OCI-LY7 (cell line): Measurements from ENCODE around the gene TOLLIP. TPM values are rescaled to one million over a fixed set of nuclear protein-coding genes. Genes with fewer than 3 reads are reported as not detected.

Experiments
- BruUV-seq: library from RNA; stranded (reverse); fragments of 400-500 nt; replicated peaks from 2 replicates; lab custom pipeline; 2021; lab: Mats Ljungman, UMichigan
- CTCF ChIA-PET: fragments of 300-600 bp; sonication (Branson Sonifier 250); formaldehyde crosslinking; loops from one replicate; lab custom pipeline; 2022; ENCODE audit warnings: antibody characterized with exemption; ENCODE audit not compliant: unreplicated experiment; lab: Charles Lee
- POLR2A ChIA-PET: fragments of 300-600 bp; sonication (Branson Sonifier 250); formaldehyde crosslinking; loops from one replicate; lab custom pipeline; 2022; ENCODE audit warnings: antibody characterized with exemption; lab: Charles Lee
- DNase-seq: peaks from one replicate; pipeline ENCODE4 v3.0.0-alpha.2; 2015; ENCODE audit warnings: low spot score
- H2AFZ ChIP-seq: fragments of 200-600 bp; sonication (generic), shearing (Covaris generic); 2 replicates; pipeline ENCODE4 v1.6.1; 2014; ENCODE audit warnings: mild to moderate bottlenecking, antibody characterized with exemption, low read length, moderate library complexity
- H3K27ac ChIP-seq: fragments of 200-600 bp; sonication (generic); 2 replicates; pipeline ENCODE4 v1.5.1; 2014; ENCODE audit warnings: mixed run types, low read depth, mild to moderate bottlenecking, moderate library complexity, low read length, inconsistent platforms; ENCODE audit not compliant: poor library complexity, severe bottlenecking
- H3K36me3 ChIP-seq: fragments of 200-600 bp; sonication (generic); 2 replicates; pipeline ENCODE4 v1.6.1; 2014; ENCODE audit warnings: mild to moderate bottlenecking, antibody characterized with exemption, low read length, moderate library complexity, mixed read lengths; ENCODE audit not compliant: insufficient read depth
- H3K4me1 ChIP-seq: fragments of 200-600 bp; sonication (generic); 2 replicates; pipeline ENCODE4 v1.5.1; 2014; ENCODE audit warnings: mild to moderate bottlenecking, low read length; ENCODE audit not compliant: insufficient read depth, poor library complexity, severe bottlenecking
- H3K4me2 ChIP-seq: fragments of 200-600 bp; sonication (generic); 2 replicates; pipeline ENCODE4 v1.6.1; 2014; ENCODE audit warnings: mild to moderate bottlenecking, low read length
- H3K4me3 ChIP-seq: fragments of 200-600 bp; sonication (generic); 2 replicates; pipeline ENCODE4 v1.5.1; 2014; ENCODE audit warnings: mild to moderate bottlenecking, low read depth, low read length; ENCODE audit not compliant: poor library complexity, severe bottlenecking
- H3K79me2 ChIP-seq: fragments of 200-600 bp; sonication (generic); 2 replicates; pipeline ENCODE4 v1.6.1; 2016; ENCODE audit warnings: low read depth, mild to moderate bottlenecking, low read length, moderate library complexity, mixed read lengths; ENCODE audit not compliant: insufficient read depth
- H3K9me2 ChIP-seq: fragments of 200-600 bp; sonication (generic); 2 replicates; pipeline ENCODE4 v1.6.1; 2016; ENCODE audit warnings: mild to moderate bottlenecking, low read length, mixed read lengths; ENCODE audit not compliant: insufficient read depth
- H3K9me3 ChIP-seq: fragments of 200-600 bp; sonication (generic); 2 replicates; pipeline ENCODE4 v1.6.1; 2014; ENCODE audit warnings: mild to moderate bottlenecking, mixed run types, low read length, mixed read lengths
- H4K20me1 ChIP-seq: fragments of 200-600 bp; sonication (generic); 2 replicates; pipeline ENCODE4 v1.6.1; 2014; ENCODE audit warnings: mild to moderate bottlenecking, antibody characterized with exemption, low read length, moderate library complexity, mixed read lengths; ENCODE audit not compliant: insufficient read depth
- EZH2phosphoT487 ChIP-seq: fragments of 200-600 bp; sonication (generic); IDR thresholded peaks from 2 replicates; pipeline ENCODE4 v1.6.1; 2018; ENCODE audit warnings: low read depth, borderline replicate concordance, mild to moderate bottlenecking, mixed run types, antibody characterized with exemption, low read length, moderate library complexity, mixed read lengths
- intact Hi-C: fragments of 100-400 bp; cut with micrococcal nuclease; formaldehyde crosslinking; loops from one replicate; pipeline ENCODE4 v1.10.0; 2022; ENCODE audit not compliant: unreplicated experiment
- total RNA-seq, 2 experiments: library from RNA; depleted of rRNA in 1 of 2; stranded (reverse); fragments of >200 nt in 1 of 2; shearing (Covaris generic) in 1 of 2; gene quantifications; 2 replicates each; pipeline ENCODE4 v1.2.3, GENCODE V29; 2014 to 2022
- TF ChIP-seq, protein P1 (sequence below): fragments of 200-600 bp; sonication (generic); conservative IDR thresholded peaks from 2 replicates; pipeline ENCODE4 v1.5.1; 2014; ENCODE audit warnings: mild to moderate bottlenecking, antibody characterized with exemption, low read length, moderate library complexity, mixed read lengths

Gene TOLLIP
- total RNA-seq, 2 experiments from 2014 or later, result 15.9 to 37.1 TPM

DNA sequence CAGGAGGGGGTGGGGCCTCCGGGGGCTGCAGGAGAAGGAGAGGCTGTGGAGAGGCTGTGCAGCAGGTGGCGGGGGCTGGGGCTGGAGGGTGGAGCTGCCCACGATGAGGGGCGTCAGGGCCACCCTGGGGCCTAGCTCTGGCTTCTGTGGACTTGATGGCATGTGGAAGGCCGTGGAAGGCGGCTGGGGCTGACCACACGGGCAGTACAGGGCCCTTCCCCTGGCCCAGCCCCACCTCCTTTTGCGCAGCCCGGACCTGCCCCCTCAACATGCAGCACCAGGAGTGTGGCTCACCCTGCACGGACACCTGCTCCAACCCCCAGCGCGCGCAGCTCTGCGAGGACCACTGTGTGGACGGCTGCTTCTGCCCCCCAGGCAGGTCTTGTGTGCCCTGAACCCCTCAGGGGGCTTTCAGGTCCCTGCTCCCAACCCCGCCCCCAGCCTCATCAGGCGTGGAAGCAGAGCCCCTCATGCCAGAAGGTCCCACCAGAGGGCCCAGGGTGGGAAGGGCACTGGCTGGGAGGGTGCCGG is 80.4 kb downstream of the TOLLIP start:
- ChIA-PET CTCF (no interaction called here), POLR2A (no interaction called here)
- Histone ChIP-seq H4K20me1 (no peaks in the 10 kb centered on the region), H3K79me2 (no peaks in the 10 kb centered on the region), H3K4me2 (no peak overlapping the region), H2AFZ (no peak overlapping the region), H3K27ac (no peak overlapping the region), H3K9me3 (no peaks in the 10 kb centered on the region), H3K4me1 (no peaks in the 10 kb centered on the region), H3K4me3 (no peak overlapping the region), H3K36me3 (no peaks in the 10 kb centered on the region), H3K9me2 (no peaks in the 10 kb centered on the region)
- TF ChIP-seq EZH2phosphoT487, result no peak
- TF ChIP-seq, protein P1, sequence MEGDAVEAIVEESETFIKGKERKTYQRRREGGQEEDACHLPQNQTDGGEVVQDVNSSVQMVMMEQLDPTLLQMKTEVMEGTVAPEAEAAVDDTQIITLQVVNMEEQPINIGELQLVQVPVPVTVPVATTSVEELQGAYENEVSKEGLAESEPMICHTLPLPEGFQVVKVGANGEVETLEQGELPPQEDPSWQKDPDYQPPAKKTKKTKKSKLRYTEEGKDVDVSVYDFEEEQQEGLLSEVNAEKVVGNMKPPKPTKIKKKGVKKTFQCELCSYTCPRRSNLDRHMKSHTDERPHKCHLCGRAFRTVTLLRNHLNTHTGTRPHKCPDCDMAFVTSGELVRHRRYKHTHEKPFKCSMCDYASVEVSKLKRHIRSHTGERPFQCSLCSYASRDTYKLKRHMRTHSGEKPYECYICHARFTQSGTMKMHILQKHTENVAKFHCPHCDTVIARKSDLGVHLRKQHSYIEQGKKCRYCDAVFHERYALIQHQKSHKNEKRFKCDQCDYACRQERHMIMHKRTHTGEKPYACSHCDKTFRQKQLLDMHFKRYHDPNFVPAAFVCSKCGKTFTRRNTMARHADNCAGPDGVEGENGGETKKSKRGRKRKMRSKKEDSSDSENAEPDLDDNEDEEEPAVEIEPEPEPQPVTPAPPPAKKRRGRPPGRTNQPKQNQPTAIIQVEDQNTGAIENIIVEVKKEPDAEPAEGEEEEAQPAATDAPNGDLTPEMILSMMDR, result no peak
- intact Hi-C loops, result no loop called here
- DNase-seq, result no peak
- no TSS peak for BruUV-seq

DNA sequence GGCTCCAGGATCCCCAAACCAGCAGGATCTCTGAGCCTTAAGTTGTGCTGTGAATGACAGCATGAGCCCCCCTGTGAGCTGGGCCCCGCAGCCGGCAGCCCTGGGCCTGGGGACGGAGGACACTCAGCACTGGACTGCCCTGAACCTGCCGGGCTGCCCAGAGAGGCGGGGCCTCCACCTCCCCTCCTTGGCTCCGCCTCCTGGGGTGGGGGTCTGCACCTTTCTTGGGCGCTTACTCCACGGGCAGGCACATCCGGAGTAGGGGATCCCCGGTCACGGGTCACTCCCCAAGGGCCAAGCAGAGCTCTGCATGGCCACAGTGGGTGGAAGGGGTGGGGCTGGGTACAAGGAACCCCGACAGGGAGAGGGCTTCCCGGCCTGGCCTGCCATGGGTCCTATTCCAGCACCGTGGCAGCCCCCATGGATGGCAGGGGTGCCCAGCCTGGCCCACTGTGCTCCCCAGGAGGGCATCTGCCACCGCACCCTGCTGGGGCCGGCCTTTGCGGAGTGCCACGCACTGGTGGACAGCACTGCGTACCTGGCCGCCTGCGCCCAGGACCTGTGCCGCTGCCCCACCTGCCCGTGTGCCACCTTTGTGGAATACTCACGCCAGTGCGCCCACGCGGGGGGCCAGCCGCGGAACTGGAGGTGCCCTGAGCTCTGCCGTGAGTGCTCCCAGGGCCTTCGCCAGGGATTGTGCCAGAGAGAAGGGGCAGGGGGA is 81.2 kb downstream of the TOLLIP start:
- no peaks in the 10 kb centered on the region for H3K36me3 ChIP-seq
- CTCF ChIA-PET, result no interaction called here
- no TSS peak for BruUV-seq

More for the DNA sequence above, 81.2 kb downstream of the TOLLIP start:
- no peak for DNase-seq
- Histone ChIP-seq H3K9me2 (no peaks in the 10 kb centered on the region), H3K4me1 (no peaks in the 10 kb centered on the region), H3K79me2 (no peaks in the 10 kb centered on the region), H3K4me3 (no peak overlapping the region), H3K9me3 (no peaks in the 10 kb centered on the region), H3K4me2 (no peak overlapping the region), H4K20me1 (no peaks in the 10 kb centered on the region), H2AFZ (no peak overlapping the region), H3K27ac (no peak overlapping the region)
- intact Hi-C loops, result no loop called here
- TF ChIP-seq, protein P1, result no peak
- no peak for TF ChIP-seq EZH2phosphoT487
- POLR2A ChIA-PET, result no interaction called here
